ENCODE results near the gene LIPA. TPM values are rescaled to one million over a fixed set of nuclear protein-coding genes. Genes with fewer than 3 reads are reported as not detected.
A peak's percentile ranks its signal among the peaks of the same experiment; 100 is the strongest.

Gene LIPA
- polyA plus RNA-seq, 4 donors, result 68.1 to 227 (median 99.4) TPM

- Histone ChIP-seq H3K9me3 (ENCODE audit: control insufficient read depth in 2 of 2, insufficient read depth in 1 of 2, low read depth in 1 of 2, low read length in 1 of 2) (no peaks in the 10 kb centered on the region), H3K27me3 (ENCODE audit: control insufficient read depth in 3 of 3, insufficient read depth in 3 of 3, low read length in 3 of 3) (no peaks in the 10 kb centered on the region), H3K4me1 (ENCODE audit: control insufficient read depth in 3 of 3, insufficient read depth in 2 of 3, low read depth in 1 of 3, low read length in 2 of 3) (no peaks in the 10 kb centered on the region), H3K27ac (ENCODE audit: low read depth in 1 of 3, low read length in 2 of 3) (no peak overlapping the region), H3K4me3 (ENCODE audit: low read depth in 1 of 3, low read length in 3 of 3) (no peak overlapping the region), H3K36me3 (ENCODE audit: control insufficient read depth in 3 of 3, insufficient read depth in 2 of 3, low read depth in 1 of 3, low read length in 3 of 3) (peaks cover 0 to 35% (median 11%) of the 10 kb centered on the region in 3 donors)
- FAIRE-seq (no peak), DNase-seq (no peak)
- WGBS, 3 donors, result 85 to 89% (median 88%) methylated on average over 2 of the region's 2 CpGs
Observed at GRCh38 chr10:89233033-89233432, 18.5 kb downstream of the LIPA start.

GRCh38 chr10:89228962-89229361 is 22.6 kb downstream of the LIPA start:
- FAIRE-seq (no peak), DNase-seq (no peak)
- Histone ChIP-seq H3K27me3 (ENCODE audit: control insufficient read depth in 3 of 3, insufficient read depth in 3 of 3, low read length in 3 of 3) (no peaks in the 10 kb centered on the region), H3K27ac (ENCODE audit: low read depth in 1 of 3, low read length in 2 of 3) (no peak overlapping the region), H3K4me3 (ENCODE audit: low read depth in 1 of 3, low read length in 3 of 3) (no peak overlapping the region), H3K9me3 (ENCODE audit: control insufficient read depth in 2 of 2, insufficient read depth in 1 of 2, low read depth in 1 of 2, low read length in 1 of 2) (no peaks in the 10 kb centered on the region), H3K36me3 (ENCODE audit: control insufficient read depth in 3 of 3, insufficient read depth in 2 of 3, low read depth in 1 of 3, low read length in 3 of 3) (peaks cover 0 to 33% (median 15%) of the 10 kb centered on the region in 3 donors), H3K4me1 (ENCODE audit: control insufficient read depth in 3 of 3, insufficient read depth in 2 of 3, low read depth in 1 of 3, low read length in 2 of 3) (no peaks in the 10 kb centered on the region)

- Histone ChIP-seq H3K4me1 (ENCODE audit: control insufficient read depth in 3 of 3, insufficient read depth in 2 of 3, low read depth in 1 of 3, low read length in 2 of 3) (no peaks in the 10 kb centered on the region), H3K27ac (ENCODE audit: low read depth in 1 of 3, low read length in 2 of 3) (no peak overlapping the region), H3K27me3 (ENCODE audit: control insufficient read depth in 3 of 3, insufficient read depth in 3 of 3, low read length in 3 of 3) (no peaks in the 10 kb centered on the region), H3K9me3 (ENCODE audit: control insufficient read depth in 2 of 2, insufficient read depth in 1 of 2, low read depth in 1 of 2, low read length in 1 of 2) (no peaks in the 10 kb centered on the region), H3K36me3 (ENCODE audit: control insufficient read depth in 3 of 3, insufficient read depth in 2 of 3, low read depth in 1 of 3, low read length in 3 of 3) (peaks cover 0 to 28% (median 13%) of the 10 kb centered on the region in 3 donors), H3K4me3 (ENCODE audit: low read depth in 1 of 3, low read length in 3 of 3) (no peak overlapping the region)
- 95 to 97% (median 96%) methylated on average over 3 of the region's 3 CpGs for WGBS, 3 donors
- DNase-seq (no peak), FAIRE-seq (no peak)
Observed at GRCh38 chr10:89228146-89228545, 23.4 kb downstream of the LIPA start.

- Histone ChIP-seq H3K27me3 (ENCODE audit: control insufficient read depth in 3 of 3, insufficient read depth in 3 of 3, low read length in 3 of 3) (no peaks in the 10 kb centered on the region), H3K9me3 (ENCODE audit: control insufficient read depth in 2 of 2, insufficient read depth in 1 of 2, low read depth in 1 of 2, low read length in 1 of 2) (no peaks in the 10 kb centered on the region), H3K4me3 (ENCODE audit: low read depth in 1 of 3, low read length in 3 of 3) (no peak overlapping the region), H3K4me1 (ENCODE audit: control insufficient read depth in 3 of 3, insufficient read depth in 2 of 3, low read depth in 1 of 3, low read length in 2 of 3) (no peaks in the 10 kb centered on the region), H3K36me3 (ENCODE audit: control insufficient read depth in 3 of 3, insufficient read depth in 2 of 3, low read depth in 1 of 3, low read length in 3 of 3) (peaks cover 0 to 23% (median 17%) of the 10 kb centered on the region in 3 donors), H3K27ac (ENCODE audit: low read depth in 1 of 3, low read length in 2 of 3) (no peak overlapping the region)
- DNase-seq (no peak), FAIRE-seq (no peak)
- 91 to 94% (median 91%) methylated on average over 1 of the region's 1 CpG for WGBS, 3 donors
Observed at GRCh38 chr10:89226891-89227290, 24.7 kb downstream of the LIPA start.

DNA sequence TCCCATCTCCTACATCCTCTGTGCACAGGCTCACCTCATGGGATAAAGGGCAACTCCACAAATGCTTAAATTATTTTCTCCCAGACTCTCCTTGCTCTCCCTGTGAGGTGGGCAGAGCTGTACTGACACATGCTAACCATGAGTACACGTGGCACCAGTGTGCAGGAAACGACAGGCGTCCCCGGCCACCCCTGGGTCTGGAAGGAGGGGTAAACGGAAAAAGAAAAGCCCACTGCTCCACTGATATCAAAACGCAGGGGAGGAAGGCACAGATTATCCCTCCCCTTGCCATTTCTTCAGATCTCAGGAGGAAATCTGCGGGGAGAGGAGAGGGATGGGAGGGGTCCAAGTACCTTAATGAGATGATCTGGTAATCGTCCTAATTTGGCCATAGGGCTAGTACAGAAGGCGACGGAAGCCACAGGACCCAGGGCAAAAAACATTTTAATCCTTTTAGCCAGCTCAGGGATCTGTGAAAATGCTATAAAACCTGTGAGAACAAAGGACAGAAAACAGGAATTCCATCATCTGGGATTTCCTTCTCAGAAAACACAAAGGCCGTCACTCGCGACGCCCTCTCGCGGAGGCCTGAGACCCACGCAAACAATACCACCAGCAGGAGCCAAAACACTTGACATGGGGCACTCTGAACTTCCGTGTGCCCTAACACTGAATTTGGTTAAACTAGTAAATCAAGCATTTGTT is 26.7 kb downstream of the LIPA start:
- H3K9me3 ChIP-seq (ENCODE audit: control insufficient read depth in 2 of 2, insufficient read depth in 1 of 2, low read depth in 1 of 2, low read length in 1 of 2), result no peaks in the 10 kb centered on the region
- H3K4me3 ChIP-seq (ENCODE audit: low read depth in 1 of 3, low read length in 3 of 3), result no peak overlapping the region
- H3K36me3 ChIP-seq (ENCODE audit: control insufficient read depth in 3 of 3, insufficient read depth in 2 of 3, low read depth in 1 of 3, low read length in 3 of 3), result peaks cover 4 to 20% (median 17%) of the 10 kb centered on the region in 3 donors
- WGBS, 3 donors, result 65 to 85% (median 79%) methylated on average over 18 of the region's 18 CpGs
- FAIRE-seq (no peak), DNase-seq (no peak)
- no peaks in the 10 kb centered on the region for H3K27me3 ChIP-seq (ENCODE audit: control insufficient read depth in 3 of 3, insufficient read depth in 3 of 3, low read length in 3 of 3)
- H3K27ac ChIP-seq (ENCODE audit: low read depth in 1 of 3, low read length in 2 of 3), result peak overlapping the region in 2 of 3 donors; percentile 34 to 60
- no peaks in the 10 kb centered on the region for H3K4me1 ChIP-seq (ENCODE audit: control insufficient read depth in 3 of 3, insufficient read depth in 2 of 3, low read depth in 1 of 3, low read length in 2 of 3)

DNA sequence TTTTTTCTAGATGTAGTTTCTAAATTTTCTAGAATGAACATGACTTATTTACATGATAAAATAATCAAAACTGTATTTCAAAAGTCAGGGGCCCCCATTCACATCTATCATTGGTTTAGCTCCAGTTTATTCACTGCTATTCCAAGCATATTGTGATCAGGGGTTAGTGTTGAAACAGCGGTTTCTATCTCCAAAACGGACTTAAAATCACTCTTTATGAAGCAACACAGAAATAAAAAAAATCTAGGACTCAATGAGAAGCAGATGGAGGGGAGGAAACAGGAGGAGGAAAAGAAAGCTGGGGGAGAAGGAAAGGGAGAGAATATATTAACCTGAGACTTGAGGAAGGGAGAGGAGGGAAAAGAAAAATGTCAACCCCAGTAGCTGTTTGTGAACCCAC is 29.7 kb downstream of the LIPA start:
- Histone ChIP-seq H3K4me3 (ENCODE audit: low read depth in 1 of 3, low read length in 3 of 3) (no peak overlapping the region), H3K36me3 (ENCODE audit: control insufficient read depth in 3 of 3, insufficient read depth in 2 of 3, low read depth in 1 of 3, low read length in 3 of 3) (peaks cover 4 to 23% (median 12%) of the 10 kb centered on the region in 3 donors), H3K27ac (ENCODE audit: low read depth in 1 of 3, low read length in 2 of 3) (no peak overlapping the region), H3K4me1 (ENCODE audit: control insufficient read depth in 3 of 3, insufficient read depth in 2 of 3, low read depth in 1 of 3, low read length in 2 of 3) (peaks cover 0 to 4% (median 0%) of the 10 kb centered on the region in 3 donors), H3K9me3 (ENCODE audit: control insufficient read depth in 2 of 2, insufficient read depth in 1 of 2, low read depth in 1 of 2, low read length in 1 of 2) (no peaks in the 10 kb centered on the region), H3K27me3 (ENCODE audit: control insufficient read depth in 3 of 3, insufficient read depth in 3 of 3, low read length in 3 of 3) (no peaks in the 10 kb centered on the region)
- DNase-seq (no peak), FAIRE-seq (no peak)
- WGBS, 3 donors, result 89 to 90% (median 89%) methylated on average over 2 of the region's 2 CpGs

- no peak for DNase-seq
- no peak for FAIRE-seq
- H3K27ac ChIP-seq (ENCODE audit: low read depth in 1 of 3, low read length in 2 of 3), result no peak overlapping the region
- WGBS, 3 donors, result 83 to 87% (median 83%) methylated on average over 4 of the region's 4 CpGs
- H3K9me3 ChIP-seq (ENCODE audit: control insufficient read depth in 2 of 2, insufficient read depth in 1 of 2, low read depth in 1 of 2, low read length in 1 of 2), result no peaks in the 10 kb centered on the region
- H3K27me3 ChIP-seq (ENCODE audit: control insufficient read depth in 3 of 3, insufficient read depth in 3 of 3, low read length in 3 of 3), result no peaks in the 10 kb centered on the region
- H3K4me3 ChIP-seq (ENCODE audit: low read depth in 1 of 3, low read length in 3 of 3), result no peak overlapping the region
- peaks cover 0 to 4% (median 0%) of the 10 kb centered on the region in 3 donors for H3K4me1 ChIP-seq (ENCODE audit: control insufficient read depth in 3 of 3, insufficient read depth in 2 of 3, low read depth in 1 of 3, low read length in 2 of 3)
- peaks cover 4 to 25% (median 7%) of the 10 kb centered on the region in 3 donors for H3K36me3 ChIP-seq (ENCODE audit: control insufficient read depth in 3 of 3, insufficient read depth in 2 of 3, low read depth in 1 of 3, low read length in 3 of 3)
Observed at GRCh38 chr10:89219513-89220218, 31.9 kb downstream of the LIPA start.

GRCh38 chr10:89217057-89217990 is 34.3 kb downstream of the LIPA start:
- peaks cover 0 to 4% (median 0%) of the 10 kb centered on the region in 3 donors for H3K4me1 ChIP-seq (ENCODE audit: control insufficient read depth in 3 of 3, insufficient read depth in 2 of 3, low read depth in 1 of 3, low read length in 2 of 3)
- FAIRE-seq, result peak; percentile 85
- no peaks in the 10 kb centered on the region for H3K9me3 ChIP-seq (ENCODE audit: control insufficient read depth in 2 of 2, insufficient read depth in 1 of 2, low read depth in 1 of 2, low read length in 1 of 2)
- peak overlapping the region in 2 of 3 donors; percentile 8 to 54 for H3K27ac ChIP-seq (ENCODE audit: low read depth in 1 of 3, low read length in 2 of 3)
- no peaks in the 10 kb centered on the region for H3K27me3 ChIP-seq (ENCODE audit: control insufficient read depth in 3 of 3, insufficient read depth in 3 of 3, low read length in 3 of 3)
- peak; percentile 64 to 69 for DNase-seq
- peaks cover 4 to 22% (median 6%) of the 10 kb centered on the region in 3 donors for H3K36me3 ChIP-seq (ENCODE audit: control insufficient read depth in 3 of 3, insufficient read depth in 2 of 3, low read depth in 1 of 3, low read length in 3 of 3)
- 4 to 11% (median 9%) methylated on average over 6 of the region's 6 CpGs for WGBS, 3 donors
- H3K4me3 ChIP-seq (ENCODE audit: low read depth in 1 of 3, low read length in 3 of 3), result no peak overlapping the region

All from small intestine (tissue), 7 donors.